Activated effector memory CD4-positive, alpha-beta T cell treated with anti-CD3 and anti-CD28 coated beads, Interleukin-2, amount 50 U/mL, for 16 hours (primary cell): ENCODE measurements around the gene BEST4.

Source experiments
- DNase-seq: peaks from one replicate; pipeline ENCODE4 v3.0.0-alpha.2; 2020

Gene BEST4

DNA sequence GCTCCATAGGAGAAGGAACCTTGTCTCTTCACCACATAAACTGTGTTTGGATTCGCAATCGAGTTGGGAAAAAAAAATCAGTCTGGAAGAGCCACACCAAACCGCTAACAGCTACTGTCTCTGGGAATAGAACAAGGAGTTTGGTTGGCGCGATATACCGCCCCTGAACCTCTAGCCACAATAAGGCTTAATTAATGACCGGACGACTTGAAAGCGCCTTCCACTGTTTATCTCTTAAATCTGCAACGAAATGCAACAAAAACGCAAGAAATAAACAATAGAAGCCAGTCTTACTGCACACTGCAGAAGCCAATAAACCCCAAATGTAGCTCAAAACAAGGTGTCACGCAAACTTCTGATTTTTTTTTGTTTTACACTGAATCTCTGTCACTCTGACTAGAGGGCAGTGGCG is 31.2 kb upstream of the BEST4 start:
- DNase-seq = no peak

DNA sequence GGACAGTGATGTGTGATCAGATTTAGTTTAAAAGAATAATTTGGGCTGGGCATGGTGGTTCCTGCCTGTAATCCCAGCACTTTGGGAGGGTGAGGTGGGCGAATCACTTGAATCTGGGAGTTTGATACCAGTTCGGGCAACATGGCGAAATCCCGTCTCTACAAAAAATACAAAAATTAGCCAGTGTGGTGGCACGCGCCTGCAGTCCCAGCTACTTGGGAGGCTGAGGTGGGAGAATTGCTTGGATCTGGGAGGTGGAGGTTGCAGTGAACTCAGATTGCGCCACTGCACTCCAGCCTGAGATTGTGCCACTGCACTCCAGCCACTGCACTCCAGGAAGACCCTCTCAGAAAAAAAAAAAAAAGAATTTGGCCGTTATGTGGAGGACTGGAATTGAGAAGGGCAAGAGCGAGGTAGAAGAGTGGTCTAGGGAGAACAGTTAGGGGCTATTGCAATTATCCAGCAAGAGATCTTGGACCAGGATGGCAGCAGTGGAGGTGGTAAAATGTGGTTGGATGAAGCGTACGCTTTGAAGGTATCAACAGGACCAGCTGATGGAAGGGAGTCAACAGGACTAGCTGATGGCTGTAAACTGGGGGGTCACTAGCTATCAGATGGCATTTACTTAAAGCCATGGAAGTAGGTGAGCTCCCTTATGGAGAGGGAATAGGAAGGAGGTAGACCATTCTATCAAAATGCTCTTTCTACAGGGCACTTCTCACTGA is 30.0 kb upstream of the BEST4 start:
- DNase-seq = peak; percentile 60

GRCh38 chr1:44817307-44817706 is 29.3 kb upstream of the BEST4 start:
- DNase-seq = no peak

DNA sequence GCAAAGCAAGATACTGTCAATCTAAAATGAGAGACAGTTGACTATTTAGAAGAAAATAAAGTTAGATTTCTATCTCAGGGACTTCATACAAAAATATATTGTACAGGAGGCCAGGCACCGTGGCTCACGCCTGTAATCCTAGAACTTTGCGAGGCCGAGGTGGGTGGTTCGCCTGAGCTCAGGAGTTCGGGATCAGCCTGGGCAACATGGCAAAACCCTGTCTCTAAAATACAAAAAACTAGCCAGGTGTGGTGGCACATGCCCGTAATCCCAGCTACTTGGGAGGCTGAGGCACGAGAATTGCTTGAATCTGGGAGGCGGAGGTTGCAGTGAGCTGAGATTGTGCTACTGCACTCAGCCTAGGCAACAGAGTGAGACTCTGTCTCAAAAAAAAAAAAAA is 28.0 kb upstream of the BEST4 start:
- DNase-seq = peak; percentile 47

DNA sequence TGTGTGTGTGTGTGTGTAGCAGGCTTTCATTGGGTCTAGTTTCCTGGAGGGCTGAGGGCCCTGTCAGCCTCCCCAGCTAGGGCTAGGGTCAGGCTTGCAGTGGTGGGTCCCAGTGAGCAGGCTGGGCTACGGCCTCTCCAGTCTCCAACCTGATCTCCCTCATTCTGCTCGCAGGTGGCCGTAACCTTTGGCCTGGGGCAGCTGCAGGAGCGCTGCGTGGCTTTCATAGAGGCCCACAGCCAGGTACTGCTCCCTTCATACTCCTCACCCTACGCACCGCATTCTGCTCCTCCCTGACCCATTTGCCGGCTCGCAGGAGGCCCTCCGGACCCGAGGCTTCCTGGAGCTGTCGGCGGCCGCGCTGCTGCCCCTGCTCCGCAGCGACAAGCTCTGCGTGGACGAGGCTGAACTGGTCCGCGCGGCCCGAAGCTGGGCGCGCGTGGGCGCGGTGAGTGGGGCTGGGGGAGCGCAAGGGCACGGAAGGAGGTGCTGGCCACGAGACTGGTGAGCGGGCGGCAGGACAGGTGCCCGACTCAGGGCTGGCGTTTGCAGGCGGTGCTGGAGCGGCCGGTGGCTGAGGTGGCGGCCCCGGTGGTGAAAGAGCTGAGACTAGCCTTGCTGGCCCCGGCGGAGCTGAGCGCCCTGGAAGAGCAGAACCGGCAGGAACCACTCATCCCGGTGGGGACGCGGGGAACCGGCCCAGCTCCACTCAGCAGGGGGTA is 25.0 kb upstream of the BEST4 start:
- peak; percentile 66 for DNase-seq

GRCh38 chr1:44811234-44811633 is 23.3 kb upstream of the BEST4 start:
- peak; percentile 34 for DNase-seq

DNA sequence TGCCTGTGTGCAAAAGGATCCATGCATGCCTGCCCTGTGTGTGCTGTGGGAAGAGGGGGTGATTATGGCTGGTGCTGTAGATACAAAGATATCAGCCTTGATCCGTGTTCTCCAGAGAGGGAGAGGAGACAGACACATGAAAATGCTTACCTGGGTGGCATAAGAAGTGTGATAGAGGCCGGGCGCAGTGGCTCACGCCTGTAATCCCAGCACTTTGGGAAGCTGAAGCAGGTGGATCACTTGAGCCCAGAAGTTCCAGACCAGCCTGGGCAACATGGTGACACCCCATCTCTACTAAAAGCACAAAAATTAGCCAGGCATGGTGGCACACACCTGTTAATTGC is 22.8 kb upstream of the BEST4 start:
- DNase-seq = peak; percentile 62

GRCh38 chr1:44810101-44810761 is 22.3 kb upstream of the BEST4 start:
- peak; percentile 80 for DNase-seq

DNA sequence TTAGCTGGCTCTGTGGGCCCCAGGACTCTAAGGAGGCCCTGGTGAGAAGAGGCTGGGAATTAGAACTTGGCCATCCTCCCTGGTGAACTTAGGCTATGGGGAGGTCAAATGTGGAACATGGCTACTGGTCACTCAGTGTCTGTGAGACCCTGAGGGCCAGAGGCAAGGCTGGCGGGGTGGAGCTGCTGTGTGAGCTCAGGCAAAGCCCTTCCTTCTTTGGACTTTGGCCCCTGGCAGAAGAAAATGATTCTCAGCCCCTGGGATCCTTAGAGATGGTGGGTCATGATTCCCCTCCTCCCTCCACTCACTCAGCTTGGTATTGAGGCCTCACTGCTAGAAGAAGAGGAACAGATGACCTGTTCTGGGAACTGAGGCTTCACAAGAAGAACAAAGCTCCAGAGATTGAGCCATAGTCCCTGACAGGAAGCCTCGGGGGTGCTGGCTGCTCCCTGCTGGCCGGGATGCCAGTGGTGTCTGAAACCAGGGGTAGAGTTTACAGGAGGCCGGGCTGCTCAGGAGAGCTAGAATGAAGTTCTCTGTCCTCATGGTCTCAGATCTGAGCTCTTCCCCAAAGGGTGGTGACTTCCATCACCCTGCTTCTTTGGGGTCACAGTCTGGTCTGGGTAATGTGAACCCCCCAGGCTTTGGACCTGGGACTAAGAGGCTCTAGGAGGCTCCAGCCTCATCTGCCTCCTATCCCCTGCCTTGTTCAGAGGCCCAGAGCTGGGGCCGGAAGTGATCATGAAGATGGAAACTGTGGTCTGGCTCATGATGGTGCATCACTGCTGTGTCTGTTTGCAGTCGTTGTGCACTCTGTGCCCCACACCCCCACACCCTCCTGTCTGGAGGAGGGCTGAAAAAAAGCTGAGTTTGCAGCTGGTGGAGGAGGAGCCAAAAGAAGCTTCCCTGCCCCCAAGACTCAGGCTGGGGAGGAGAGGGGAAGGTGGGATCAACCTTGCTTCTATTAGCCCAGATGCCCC is 21.3 kb upstream of the BEST4 start:
- DNase-seq = peak; percentile 94

DNA sequence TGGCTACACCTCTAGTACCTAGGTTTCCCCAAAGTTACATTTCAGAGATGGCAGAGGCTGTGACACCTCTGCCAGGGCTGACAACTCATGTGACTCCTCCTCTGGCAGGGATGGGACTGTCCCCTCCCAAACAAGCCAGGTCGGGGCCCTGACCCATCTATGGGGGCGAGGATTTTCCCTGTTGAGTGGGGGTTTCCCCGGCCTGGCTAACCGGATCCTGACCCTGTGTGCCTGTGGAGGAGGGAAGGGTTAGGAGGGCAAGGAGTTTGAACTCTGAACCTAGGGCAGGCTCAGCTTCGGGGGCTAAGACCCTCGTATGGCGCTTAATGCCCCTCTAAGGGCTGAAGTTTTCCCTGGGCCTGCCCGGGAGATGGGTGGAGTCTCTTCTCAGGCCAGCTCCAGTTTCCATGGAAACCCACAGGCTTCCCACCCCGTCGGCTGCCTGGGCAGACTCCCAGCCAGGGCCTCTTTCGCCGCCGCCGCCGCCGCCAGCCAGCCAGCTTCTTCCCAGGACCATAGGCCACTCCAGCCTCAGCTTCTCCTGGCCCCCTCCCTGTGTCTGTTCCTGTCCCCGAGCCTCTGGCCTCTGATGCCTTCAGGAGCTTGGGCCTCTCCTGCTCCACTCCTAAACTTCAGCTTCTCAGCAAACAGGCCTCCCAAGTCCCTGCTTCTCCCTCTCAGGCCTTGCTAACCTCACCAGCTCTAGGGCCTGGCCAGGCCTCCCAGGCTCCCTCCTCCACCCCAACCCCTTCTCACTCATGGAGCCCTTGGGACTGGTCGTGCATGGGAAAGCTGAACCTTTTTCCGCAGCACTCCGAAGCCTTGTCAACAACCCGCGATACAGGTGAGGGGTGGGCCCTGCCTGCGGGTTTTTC is 20.3 kb upstream of the BEST4 start, which contains the start of gene BTBD19:
BTBD19 (plus strand) TSS at position 461 of the 875 bp plus-strand sequence; CDS start at position 759, 298 bp downstream.
- peak; percentile 92 for DNase-seq

DNA sequence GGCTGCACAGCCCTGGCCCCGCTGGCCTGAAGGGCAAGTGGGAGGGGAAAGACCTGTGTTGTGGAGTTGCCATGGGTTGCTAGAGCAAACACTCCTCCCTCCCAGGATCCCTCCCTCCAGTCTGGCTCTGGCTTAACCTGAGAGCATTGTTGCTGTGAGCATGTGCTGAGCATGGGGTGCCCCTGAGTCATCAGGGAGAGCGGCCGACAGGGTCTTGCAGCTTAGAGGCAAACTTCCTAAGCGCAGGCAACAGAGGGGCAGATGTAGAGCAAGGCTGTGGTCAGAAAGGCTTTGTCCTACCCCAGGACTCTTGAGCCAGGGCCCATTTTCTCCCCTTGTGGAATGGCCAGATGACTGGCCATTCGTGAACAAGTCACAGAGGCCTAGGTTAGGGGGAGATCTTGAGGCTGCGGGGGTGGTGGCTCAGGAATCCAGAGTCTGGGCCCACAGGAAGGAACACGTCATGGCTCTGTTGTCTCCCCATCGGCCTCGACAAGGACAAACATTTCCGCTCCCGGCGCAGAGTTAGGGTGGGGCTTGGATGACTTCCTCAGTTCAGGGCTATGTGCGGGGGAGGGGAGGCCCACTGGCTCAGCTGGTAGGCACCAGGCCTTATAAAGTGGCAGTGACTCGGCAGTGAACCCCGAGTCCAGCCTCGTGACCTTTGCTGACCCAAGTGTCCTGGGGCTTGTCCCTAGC is 19.5 kb upstream of the BEST4 start:
- peak; percentile 95 for DNase-seq

- DNase-seq = no peak
These were observed 18.9 kb upstream of the BEST4 start, which contains the start of gene DYNLT4 for GRCh38 chr1:44806704-44807363. TSS of gene DYNLT4 (minus strand) at chr1:44807351. CDS start at chr1:44806668, 683 bp downstream.

GRCh38 chr1:44806025-44806703 is 18.2 kb upstream of the BEST4 start:
- DNase-seq = peak; percentile 72

GRCh38 chr1:44805311-44806024 is 17.5 kb upstream of the BEST4 start:
- DNase-seq = peak; percentile 63

DNA sequence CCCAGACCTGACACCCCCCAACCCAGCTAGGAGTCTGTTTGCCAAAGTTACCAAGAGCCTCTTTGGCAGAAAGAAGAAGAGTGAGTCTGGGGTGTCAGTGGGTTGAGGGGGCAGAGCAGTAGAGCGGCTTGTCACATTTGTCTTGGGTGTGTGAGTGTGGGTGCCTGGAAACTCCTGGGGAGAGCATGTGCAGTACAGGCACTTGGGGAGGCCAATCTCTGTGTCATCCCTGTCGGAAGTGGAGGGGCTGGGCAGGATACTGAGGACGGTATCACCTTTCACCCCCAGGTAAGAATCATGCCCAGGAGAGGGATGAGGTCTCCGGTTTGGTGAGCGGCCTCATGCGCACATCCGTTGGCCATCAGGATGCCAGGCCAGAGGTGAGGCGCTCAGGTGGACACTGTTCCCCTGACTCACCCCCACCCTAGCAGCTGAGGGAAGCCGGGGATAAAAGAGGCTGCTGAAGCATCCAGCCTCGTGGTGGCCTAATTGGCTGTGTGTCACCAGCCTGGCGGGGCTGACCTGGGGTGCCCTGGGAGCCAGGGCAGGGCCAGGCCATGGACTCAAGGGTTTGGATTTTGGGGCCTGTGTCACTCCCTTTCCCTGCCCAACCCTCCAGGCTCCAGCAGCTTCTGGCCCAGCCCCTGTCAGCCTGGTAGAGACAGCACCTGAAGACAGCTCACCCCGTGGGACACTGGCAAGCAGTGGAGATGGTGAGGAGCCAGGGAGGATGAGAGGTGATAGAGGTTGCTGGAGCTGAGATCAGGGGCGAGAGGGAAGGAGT is 15.5 kb upstream of the BEST4 start:
- DNase-seq = peak; percentile 64

DNA sequence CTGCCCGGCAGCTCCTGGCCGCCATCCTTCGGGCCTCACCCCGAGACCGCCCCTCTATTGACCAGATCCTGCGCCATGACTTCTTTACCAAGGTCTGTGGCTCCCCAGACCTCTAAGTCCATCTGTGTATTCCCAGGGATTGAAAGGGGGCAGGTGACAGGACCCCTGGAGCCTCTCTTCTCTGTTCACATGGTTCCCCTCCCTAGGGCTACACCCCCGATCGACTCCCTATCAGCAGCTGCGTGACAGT is 15.0 kb upstream of the BEST4 start:
- no peak for DNase-seq

GRCh38 chr1:44802306-44803061 is 14.5 kb upstream of the BEST4 start:
- DNase-seq = peak; percentile 70
